ENCODE measurements around the gene JPH4.
"Not testable (repeated sequence)": the region's sequence is repeated elsewhere in the genome, so short reads cannot be mapped to it uniquely, and the experiment has no call there.

DNA sequence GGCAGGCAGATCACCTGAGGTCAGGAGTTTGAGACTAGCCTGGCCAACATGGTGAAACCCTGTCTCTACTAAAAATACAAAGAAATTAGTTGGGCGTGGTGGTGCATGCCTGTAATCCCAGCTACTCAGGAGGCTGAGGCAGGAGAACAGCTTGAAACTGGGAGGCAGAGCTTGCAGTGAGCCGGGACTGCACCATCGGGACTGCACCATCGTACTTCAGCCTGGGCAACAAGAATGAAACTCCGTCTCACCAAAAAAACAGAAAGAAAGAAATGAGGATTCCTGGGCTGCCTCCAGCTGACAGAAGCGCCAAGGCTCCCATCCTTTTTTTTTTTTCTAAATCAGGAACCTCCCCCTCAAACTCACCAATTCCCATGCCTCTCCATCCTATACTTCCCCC lies 41.7 kb downstream of the JPH4 start:
- not testable (repeated sequence) for TF ChIP-seq SRF (IDR thresholded peaks at IDR 0.05; ENCODE audit: low read depth); EZH2 (IDR thresholded peaks at IDR 0.05); SIN3A (IDR thresholded peaks at IDR 0.05; ENCODE audit: low read depth); YY1 (IDR thresholded peaks at IDR 0.05; ENCODE audit: extremely low read depth, insufficient replicate concordance, low read depth, low read length); ZNF274 (IDR thresholded peaks at IDR 0.05; ENCODE audit: low read depth, low read length); SP1 (IDR thresholded peaks at IDR 0.05; ENCODE audit: low read depth); EGR1 (IDR thresholded peaks at IDR 0.05; ENCODE audit: low read depth); RAD21 (IDR thresholded peaks at IDR 0.05; ENCODE audit: low read depth); TCF7L2 (IDR thresholded peaks at IDR 0.05; ENCODE audit: borderline replicate concordance, extremely low read depth, insufficient read depth, insufficient read length); POLR2AphosphoS5 (IDR thresholded peaks at IDR 0.05; ENCODE audit: low read depth, low read length); POLR2A (IDR thresholded peaks at IDR 0.05; ENCODE audit: borderline replicate concordance, extremely low read depth, insufficient read depth, insufficient read length)
- TF ChIP-seq, protein P1, sequence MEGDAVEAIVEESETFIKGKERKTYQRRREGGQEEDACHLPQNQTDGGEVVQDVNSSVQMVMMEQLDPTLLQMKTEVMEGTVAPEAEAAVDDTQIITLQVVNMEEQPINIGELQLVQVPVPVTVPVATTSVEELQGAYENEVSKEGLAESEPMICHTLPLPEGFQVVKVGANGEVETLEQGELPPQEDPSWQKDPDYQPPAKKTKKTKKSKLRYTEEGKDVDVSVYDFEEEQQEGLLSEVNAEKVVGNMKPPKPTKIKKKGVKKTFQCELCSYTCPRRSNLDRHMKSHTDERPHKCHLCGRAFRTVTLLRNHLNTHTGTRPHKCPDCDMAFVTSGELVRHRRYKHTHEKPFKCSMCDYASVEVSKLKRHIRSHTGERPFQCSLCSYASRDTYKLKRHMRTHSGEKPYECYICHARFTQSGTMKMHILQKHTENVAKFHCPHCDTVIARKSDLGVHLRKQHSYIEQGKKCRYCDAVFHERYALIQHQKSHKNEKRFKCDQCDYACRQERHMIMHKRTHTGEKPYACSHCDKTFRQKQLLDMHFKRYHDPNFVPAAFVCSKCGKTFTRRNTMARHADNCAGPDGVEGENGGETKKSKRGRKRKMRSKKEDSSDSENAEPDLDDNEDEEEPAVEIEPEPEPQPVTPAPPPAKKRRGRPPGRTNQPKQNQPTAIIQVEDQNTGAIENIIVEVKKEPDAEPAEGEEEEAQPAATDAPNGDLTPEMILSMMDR (IDR thresholded peaks at IDR 0.05 in 2 of 3, conservative IDR thresholded peaks at IDR 0.05 in 1 of 3; ENCODE audit: borderline replicate concordance in 1 of 3, insufficient read depth in 1 of 3, low read depth in 2 of 3, low read length in 2 of 3), result not testable (repeated sequence)
- TF ChIP-seq, protein P2, sequence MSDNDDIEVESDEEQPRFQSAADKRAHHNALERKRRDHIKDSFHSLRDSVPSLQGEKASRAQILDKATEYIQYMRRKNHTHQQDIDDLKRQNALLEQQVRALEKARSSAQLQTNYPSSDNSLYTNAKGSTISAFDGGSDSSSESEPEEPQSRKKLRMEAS (IDR thresholded peaks at IDR 0.05), result not testable (repeated sequence)
- TF ChIP-seq, protein P3, sequence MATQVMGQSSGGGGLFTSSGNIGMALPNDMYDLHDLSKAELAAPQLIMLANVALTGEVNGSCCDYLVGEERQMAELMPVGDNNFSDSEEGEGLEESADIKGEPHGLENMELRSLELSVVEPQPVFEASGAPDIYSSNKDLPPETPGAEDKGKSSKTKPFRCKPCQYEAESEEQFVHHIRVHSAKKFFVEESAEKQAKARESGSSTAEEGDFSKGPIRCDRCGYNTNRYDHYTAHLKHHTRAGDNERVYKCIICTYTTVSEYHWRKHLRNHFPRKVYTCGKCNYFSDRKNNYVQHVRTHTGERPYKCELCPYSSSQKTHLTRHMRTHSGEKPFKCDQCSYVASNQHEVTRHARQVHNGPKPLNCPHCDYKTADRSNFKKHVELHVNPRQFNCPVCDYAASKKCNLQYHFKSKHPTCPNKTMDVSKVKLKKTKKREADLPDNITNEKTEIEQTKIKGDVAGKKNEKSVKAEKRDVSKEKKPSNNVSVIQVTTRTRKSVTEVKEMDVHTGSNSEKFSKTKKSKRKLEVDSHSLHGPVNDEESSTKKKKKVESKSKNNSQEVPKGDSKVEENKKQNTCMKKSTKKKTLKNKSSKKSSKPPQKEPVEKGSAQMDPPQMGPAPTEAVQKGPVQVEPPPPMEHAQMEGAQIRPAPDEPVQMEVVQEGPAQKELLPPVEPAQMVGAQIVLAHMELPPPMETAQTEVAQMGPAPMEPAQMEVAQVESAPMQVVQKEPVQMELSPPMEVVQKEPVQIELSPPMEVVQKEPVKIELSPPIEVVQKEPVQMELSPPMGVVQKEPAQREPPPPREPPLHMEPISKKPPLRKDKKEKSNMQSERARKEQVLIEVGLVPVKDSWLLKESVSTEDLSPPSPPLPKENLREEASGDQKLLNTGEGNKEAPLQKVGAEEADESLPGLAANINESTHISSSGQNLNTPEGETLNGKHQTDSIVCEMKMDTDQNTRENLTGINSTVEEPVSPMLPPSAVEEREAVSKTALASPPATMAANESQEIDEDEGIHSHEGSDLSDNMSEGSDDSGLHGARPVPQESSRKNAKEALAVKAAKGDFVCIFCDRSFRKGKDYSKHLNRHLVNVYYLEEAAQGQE (IDR thresholded peaks at IDR 0.05; ENCODE audit: low read depth), result not testable (repeated sequence)
